SK-N-SH (cell line): ENCODE measurements around the gene SLC26A5. TPM values are rescaled to one million over a fixed set of nuclear protein-coding genes. Genes with fewer than 3 reads are reported as not detected.

Experiments used
- CTCF ChIA-PET: fragments of 300-600, 350-600 bp; formaldehyde crosslinking; extraction: SDS; loops from one replicate; lab custom pipeline; 2021; lab: Yijun Ruan, JAX
- POLR2A ChIA-PET: fragments of 350-600 bp; sonication (Branson Sonifier 250); formaldehyde crosslinking; extraction: SDS; loops from one replicate; lab custom pipeline; 2020; ENCODE audit warnings: antibody characterized with exemption, inconsistent platforms; lab: Yijun Ruan, JAX
- DNase-seq: peaks from one replicate; pipeline ENCODE4 v3.0.0; 2012
- H2AFZ ChIP-seq: fragments of 200-600 bp; sonication (generic); 2 replicates; pipeline ENCODE4 v1.8.1; 2016; ENCODE audit warnings: antibody characterized with exemption, mild to moderate bottlenecking, low read depth
- H3F3A ChIP-seq: fragments of 200-600 bp; sonication (generic); replicated peaks from 2 replicates; pipeline ENCODE3; 2016; ENCODE audit warnings: antibody characterized with exemption, mild to moderate bottlenecking; ENCODE audit not compliant: insufficient read depth
- H3K27ac ChIP-seq, 2 experiments: fragments of 200-500 bp in 1 of 2; fragments of 200-600 bp in 1 of 2; sonication (Bioruptor generic) in 1 of 2; sonication (generic), shearing (Covaris generic) in 1 of 2; 2 replicates each; pipeline versions ENCODE4 v1.5.1 to v1.6.1; 2014 to 2016; ENCODE audit warnings: low read depth in 2 of 2, inconsistent platforms in 1 of 2, low read length in 1 of 2, mild to moderate bottlenecking in 1 of 2, mixed read lengths in 1 of 2
- H3K27me3 ChIP-seq: fragments of 200-600 bp; sonication (generic), shearing (Covaris generic); 2 replicates; pipeline ENCODE4 v1.6.1; 2016; ENCODE audit warnings: mixed run types; ENCODE audit not compliant: insufficient read depth
- H3K36me3 ChIP-seq, 2 experiments: fragments of 200-500 bp in 1 of 2; fragments of 200-600 bp in 1 of 2; sonication (Bioruptor generic) in 1 of 2; sonication (generic) in 1 of 2; replicated peaks in 1 of 2; 2 replicates each; pipeline versions ENCODE3 to v1.5.1; 2014 to 2016; ENCODE audit warnings: low read length in 1 of 2, mild to moderate bottlenecking in 1 of 2; ENCODE audit not compliant: insufficient read depth in 2 of 2, control insufficient read depth in 1 of 2
- H3K4me1 ChIP-seq, 2 experiments: fragments of 200-500 bp in 1 of 2; fragments of 200-600 bp in 1 of 2; sonication (Bioruptor generic) in 1 of 2; sonication (generic), shearing (Covaris generic) in 1 of 2; 2 replicates each; pipeline versions ENCODE4 v1.5.1 to v1.6.1; 2014 to 2016; ENCODE audit warnings: low read depth in 1 of 2, low read length in 1 of 2, mixed run types in 1 of 2; ENCODE audit not compliant: insufficient read depth in 2 of 2, control insufficient read depth in 1 of 2
- H3K4me2 ChIP-seq: fragments of 200-600 bp; sonication (generic), shearing (Covaris generic); 2 replicates; pipeline ENCODE4 v1.6.1; 2017; ENCODE audit warnings: mixed run types
- H3K4me3 ChIP-seq, 2 experiments: fragments of 200-500 bp in 1 of 2; fragments of 200-600 bp in 1 of 2; sonication (Bioruptor generic) in 1 of 2; sonication (generic), shearing (Covaris generic) in 1 of 2; 2 replicates each; pipeline versions ENCODE4 v1.5.1 to v1.8.1; 2014 to 2016; ENCODE audit warnings: low read depth in 2 of 2, inconsistent platforms in 1 of 2, low read length in 1 of 2, mild to moderate bottlenecking in 1 of 2, mixed read lengths in 1 of 2, moderate library complexity in 1 of 2
- H3K79me2 ChIP-seq: fragments of 200-600 bp; sonication (generic); 2 replicates; pipeline ENCODE4 v1.8.1; 2017; ENCODE audit warnings: mild to moderate bottlenecking; ENCODE audit not compliant: insufficient read depth
- H3K9ac ChIP-seq: fragments of 200-600 bp; sonication (generic); 2 replicates; pipeline ENCODE4 v1.6.1; 2017; ENCODE audit warnings: mixed run types
- H3K9me2 ChIP-seq: fragments of 200-600 bp; sonication (generic); 2 replicates; pipeline ENCODE4 v1.6.1; 2017; ENCODE audit warnings: mixed run types
- H3K9me3 ChIP-seq: fragments of 200-600 bp; sonication (generic); 2 replicates; pipeline ENCODE4 v1.6.1; 2017; ENCODE audit warnings: mixed run types, mild to moderate bottlenecking, moderate library complexity
- H4K20me1 ChIP-seq: fragments of 200-600 bp; sonication (generic); 2 replicates; pipeline ENCODE4 v1.6.1; 2017; ENCODE audit warnings: mild to moderate bottlenecking, mixed run types; ENCODE audit not compliant: insufficient read depth
- CHD2 ChIP-seq: fragments of 150-350 bp; IDR thresholded peaks from 2 replicates; pipeline ENCODE4 v1.6.1; 2018; ENCODE audit warnings: low read length; ENCODE audit not compliant: partially characterized antibody
- ELF1 ChIP-seq: IDR thresholded peaks from 2 replicates; pipeline ENCODE4 v1.4.0; 2012
- EP300 ChIP-seq, 2 experiments: IDR thresholded peaks; 2 replicates each; pipeline versions ENCODE4 v1.4.0 to v1.6.1; 2012; ENCODE audit warnings: borderline replicate concordance in 1 of 2, low read depth in 1 of 2, low read length in 1 of 2
- FOSL2 ChIP-seq: IDR thresholded peaks from 2 replicates; pipeline ENCODE4 v1.4.0; 2012; ENCODE audit warnings: low read depth, mild to moderate bottlenecking, moderate library complexity, borderline replicate concordance
- FOXJ3 ChIP-seq: sonication (generic); formaldehyde crosslinking; IDR thresholded peaks from 2 replicates; pipeline ENCODE4 v1.5.1; 2020; ENCODE audit warnings: mild to moderate bottlenecking, missing genetic modification reagents
- FOXM1 ChIP-seq: IDR thresholded peaks from 2 replicates; pipeline ENCODE4 v1.4.0; 2012; ENCODE audit warnings: low read depth, mild to moderate bottlenecking
- GATA2 ChIP-seq: sonication (generic); formaldehyde crosslinking; IDR thresholded peaks from 2 replicates; pipeline ENCODE4 v1.5.0; 2020; ENCODE audit warnings: mild to moderate bottlenecking, missing genetic modification reagents
- IRF3 ChIP-seq: fragments of 150-350 bp; IDR thresholded peaks from 2 replicates; pipeline ENCODE4 v1.6.1; 2016; ENCODE audit warnings: mild to moderate bottlenecking, low read depth, low read length
- JUND ChIP-seq: IDR thresholded peaks from 2 replicates; pipeline ENCODE4 v1.4.0; 2012
- MAX ChIP-seq: IDR thresholded peaks from 2 replicates; pipeline ENCODE4 v1.4.0; 2012; ENCODE audit warnings: low read depth
- MEF2A ChIP-seq: IDR thresholded peaks from 2 replicates; pipeline ENCODE4 v1.4.0; 2012; ENCODE audit warnings: low read depth, borderline replicate concordance
- NFIC ChIP-seq: IDR thresholded peaks from 2 replicates; pipeline ENCODE4 v1.4.0; 2012; ENCODE audit warnings: borderline replicate concordance
- PBX3 ChIP-seq: IDR thresholded peaks from 2 replicates; pipeline ENCODE4; 2012
- POLR2AphosphoS5 ChIP-seq: IDR thresholded peaks from 2 replicates; pipeline ENCODE4 v1.6.1; 2012; ENCODE audit warnings: low read depth, low read length
- RCOR1 ChIP-seq: fragments of 150-350 bp; IDR thresholded peaks from 2 replicates; pipeline ENCODE4 v1.6.1; 2017; ENCODE audit warnings: antibody characterized with exemption, low read length
- RFX5 ChIP-seq: IDR thresholded peaks from 2 replicates; pipeline ENCODE4 v1.6.1; 2012; ENCODE audit warnings: mild to moderate bottlenecking, improper control_type of control experiment, low read length
- RXRA ChIP-seq: IDR thresholded peaks from 2 replicates; pipeline ENCODE4 v1.4.0; 2012; ENCODE audit warnings: low read depth, mild to moderate bottlenecking, borderline replicate concordance
- SIN3A ChIP-seq: IDR thresholded peaks from 2 replicates; pipeline ENCODE4 v1.6.1; 2012; ENCODE audit warnings: low read depth, mild to moderate bottlenecking, low read length, moderate library complexity, borderline replicate concordance
- SMC3 ChIP-seq: IDR thresholded peaks from 2 replicates; pipeline ENCODE4 v1.6.1; 2012; ENCODE audit warnings: low read depth, low read length, improper control_type of control experiment
- TCF12 ChIP-seq: IDR thresholded peaks from 2 replicates; pipeline ENCODE4 v1.4.0; 2012
- TEAD4 ChIP-seq: IDR thresholded peaks from 2 replicates; pipeline ENCODE4 v1.4.0; 2012; ENCODE audit warnings: mild to moderate bottlenecking, borderline replicate concordance; ENCODE audit not compliant: insufficient read depth
- USF2 ChIP-seq: fragments of 150-350 bp; IDR thresholded peaks from 2 replicates; pipeline ENCODE4 v1.6.1; 2017; ENCODE audit warnings: antibody characterized with exemption, low read length, low read depth, borderline replicate concordance
- YY1 ChIP-seq: IDR thresholded peaks from 2 replicates; pipeline ENCODE4 v1.4.0; 2012; ENCODE audit warnings: low read depth, mild to moderate bottlenecking
- WGBS: methylation state at CpG from one replicate; pipeline ENCODE4 v1.1.6; 2017; ENCODE audit warnings: low lambda C conversion rate; 5-methylcytosine and 5-hydroxymethylcytosine counted together
- polyA plus RNA-seq, 3 experiments: library from polyadenylated mRNA; depleted of rRNA; stranded (reverse); fragments of >200 nt; gene quantifications; 2 replicates each; pipeline ENCODE4 v1.2.3, GENCODE V29; 2012
- TF ChIP-seq, protein P1 (sequence below): IDR thresholded peaks from 2 replicates; pipeline ENCODE4 v1.4.0; 2012; ENCODE audit warnings: low read depth, borderline replicate concordance
- TF ChIP-seq, protein P2 (sequence below): fragments of 200-600 bp; sonication (generic); IDR thresholded peaks from 2 replicates; pipeline ENCODE4 v1.6.1; 2017; ENCODE audit warnings: antibody characterized with exemption, mild to moderate bottlenecking, moderate library complexity

Gene SLC26A5
- polyA plus RNA-seq, 1 of the 3 experiments (the other 2 are of a cell fraction) = not detected

GRCh38 chr7:103344453-103345149, 101.4 kb downstream of the SLC26A5 start, which contains the start of gene DNAJC2:
TSS of gene DNAJC2 (minus strand) at chr7:103344767. CDS start at chr7:103344622, 145 bp downstream.
- ChIA-PET POLR2A (no interaction called here), CTCF (no interaction called here)
- H3K9me2 ChIP-seq = no peaks in the 10 kb centered on the region
- TF ChIP-seq SIN3A (peak; percentile 97), POLR2AphosphoS5 (peak; percentile 96), FOSL2 (no peak), MAX (peak; percentile 99), PBX3 (peak; percentile 31; the same call in 1 of the 2 replicates), IRF3 (peak; percentile 42; the same call in 1 of the 2 replicates), RXRA (no peak), EP300 (IDR thresholded peaks at IDR 0.05; ENCODE audit: borderline replicate concordance in 1 of 2, low read depth in 1 of 2, low read length in 1 of 2) (peak; percentile 19 to 25; a peak in 1 of 4 replicates), FOXM1 (no peak), GATA2 (CRISPR knock-in tag) (no peak), FOXJ3 (CRISPR knock-in tag) (no peak), MEF2A (no peak; the same call in 1 of the 2 replicates), YY1 (peak; percentile 80), TCF12 (peak; percentile 37; the same call in 1 of the 2 replicates), NFIC (no peak; the same call in 1 of the 2 replicates), USF2 (no peak; the same call in 1 of the 2 replicates), CHD2 (peak; percentile 92), RFX5 (peak; percentile 56; the same call in 1 of the 2 replicates), ELF1 (peak; percentile 98), TEAD4 (no peak), RCOR1 (peak; percentile 84), JUND (no peak), SMC3 (no peak)
- TF ChIP-seq, protein P1, sequence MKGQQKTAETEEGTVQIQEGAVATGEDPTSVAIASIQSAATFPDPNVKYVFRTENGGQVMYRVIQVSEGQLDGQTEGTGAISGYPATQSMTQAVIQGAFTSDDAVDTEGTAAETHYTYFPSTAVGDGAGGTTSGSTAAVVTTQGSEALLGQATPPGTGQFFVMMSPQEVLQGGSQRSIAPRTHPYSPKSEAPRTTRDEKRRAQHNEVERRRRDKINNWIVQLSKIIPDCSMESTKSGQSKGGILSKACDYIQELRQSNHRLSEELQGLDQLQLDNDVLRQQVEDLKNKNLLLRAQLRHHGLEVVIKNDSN = peak; percentile 50; the same call in 1 of the 2 replicates
- TF ChIP-seq, protein P2, sequence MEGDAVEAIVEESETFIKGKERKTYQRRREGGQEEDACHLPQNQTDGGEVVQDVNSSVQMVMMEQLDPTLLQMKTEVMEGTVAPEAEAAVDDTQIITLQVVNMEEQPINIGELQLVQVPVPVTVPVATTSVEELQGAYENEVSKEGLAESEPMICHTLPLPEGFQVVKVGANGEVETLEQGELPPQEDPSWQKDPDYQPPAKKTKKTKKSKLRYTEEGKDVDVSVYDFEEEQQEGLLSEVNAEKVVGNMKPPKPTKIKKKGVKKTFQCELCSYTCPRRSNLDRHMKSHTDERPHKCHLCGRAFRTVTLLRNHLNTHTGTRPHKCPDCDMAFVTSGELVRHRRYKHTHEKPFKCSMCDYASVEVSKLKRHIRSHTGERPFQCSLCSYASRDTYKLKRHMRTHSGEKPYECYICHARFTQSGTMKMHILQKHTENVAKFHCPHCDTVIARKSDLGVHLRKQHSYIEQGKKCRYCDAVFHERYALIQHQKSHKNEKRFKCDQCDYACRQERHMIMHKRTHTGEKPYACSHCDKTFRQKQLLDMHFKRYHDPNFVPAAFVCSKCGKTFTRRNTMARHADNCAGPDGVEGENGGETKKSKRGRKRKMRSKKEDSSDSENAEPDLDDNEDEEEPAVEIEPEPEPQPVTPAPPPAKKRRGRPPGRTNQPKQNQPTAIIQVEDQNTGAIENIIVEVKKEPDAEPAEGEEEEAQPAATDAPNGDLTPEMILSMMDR = no peak

More at GRCh38 chr7:103344453-103345149, 101.4 kb downstream of the SLC26A5 start, which contains the start of gene DNAJC2:
- peaks cover 12% of the 10 kb centered on the region for H4K20me1 ChIP-seq
- peak within 1 kb of the TSS; percentile 74 to 77 for H3K27ac ChIP-seq
- peak within 1 kb of the TSS; percentile 84 for H3K9ac ChIP-seq
- H3K4me3 ChIP-seq = peak within 1 kb of the TSS; percentile 74 to 76
- peak within 1 kb of the TSS; percentile 77 for H3K4me2 ChIP-seq
- H3K36me3 ChIP-seq = peaks cover 13 to 22% of the 10 kb centered on the region in 2 experiments
- H3K4me1 ChIP-seq = peaks cover 5 to 23% of the 10 kb centered on the region in 2 experiments; a peak in 2 of 4 replicates
- peaks cover 84% of the 10 kb centered on the region for H3K79me2 ChIP-seq
- no peaks in the 10 kb centered on the region for H3K27me3 ChIP-seq
- peak; percentile 96 for DNase-seq
- peaks cover 5% of the 10 kb centered on the region for H3F3A ChIP-seq
- 13% methylated on average over 40 of the region's 43 CpGs for WGBS
- no peaks in the 10 kb centered on the region for H3K9me3 ChIP-seq
- H2AFZ ChIP-seq = peak within 1 kb of the TSS; percentile 99
